KMS-11 (cell line): ENCODE results near the gene CCDC85A.

Source experiments
- H2AFZ ChIP-seq: fragments of 200-600 bp; sonication (generic); 2 replicates; pipeline ENCODE4 v1.6.1; 2016; ENCODE audit warnings: antibody characterized with exemption, mixed run types, low read depth
- H3K27ac ChIP-seq: fragments of 200-600 bp; sonication (generic); 2 replicates; pipeline ENCODE4 v1.6.1; 2016; ENCODE audit warnings: mild to moderate bottlenecking, mixed run types
- H3K27me3 ChIP-seq: fragments of 200-600 bp; sonication (generic); 2 replicates; pipeline ENCODE4 v1.6.1; 2017; ENCODE audit warnings: mild to moderate bottlenecking, low read depth, mixed run types, moderate library complexity; ENCODE audit not compliant: insufficient read depth
- H3K36me3 ChIP-seq: fragments of 200-600 bp; sonication (generic); 2 replicates; pipeline ENCODE4 v1.6.1; 2017; ENCODE audit warnings: mild to moderate bottlenecking, mixed run types; ENCODE audit not compliant: insufficient read depth
- H3K4me1 ChIP-seq: fragments of 200-600 bp; sonication (generic); 2 replicates; pipeline ENCODE4 v1.6.1; 2016; ENCODE audit warnings: mild to moderate bottlenecking, low read depth, mixed run types; ENCODE audit not compliant: poor library complexity, severe bottlenecking
- H3K4me2 ChIP-seq: fragments of 200-600 bp; sonication (generic); 2 replicates; pipeline ENCODE4 v1.7.0; 2016; ENCODE audit warnings: mild to moderate bottlenecking, mixed run types
- H3K4me3 ChIP-seq: fragments of 200-600 bp; sonication (generic); IDR thresholded peaks from 2 replicates; pipeline ENCODE4 v1.6.1; 2017; ENCODE audit warnings: low read depth, low read length, mixed read lengths; ENCODE audit not compliant: insufficient read depth
- H3K79me2 ChIP-seq: fragments of 200-600 bp; sonication (generic); 2 replicates; pipeline ENCODE4 v1.6.1; 2016; ENCODE audit warnings: low read depth, mixed run types; ENCODE audit not compliant: insufficient read depth
- H3K9ac ChIP-seq: fragments of 200-600 bp; sonication (generic); 2 replicates; pipeline ENCODE4 v1.6.1; 2016; ENCODE audit warnings: mild to moderate bottlenecking, mixed run types
- H4K20me1 ChIP-seq: fragments of 200-600 bp; sonication (generic); 2 replicates; pipeline ENCODE4 v1.6.1; 2016; ENCODE audit warnings: mild to moderate bottlenecking, mixed run types; ENCODE audit not compliant: insufficient read depth
- TF ChIP-seq, protein P1 (sequence below): fragments of 200-600 bp; sonication (generic); conservative IDR thresholded peaks from 2 replicates; pipeline ENCODE4 v1.6.1; 2017; ENCODE audit warnings: low read depth, mild to moderate bottlenecking, antibody characterized with exemption, low read length, moderate library complexity, mixed read lengths

Gene CCDC85A

DNA sequence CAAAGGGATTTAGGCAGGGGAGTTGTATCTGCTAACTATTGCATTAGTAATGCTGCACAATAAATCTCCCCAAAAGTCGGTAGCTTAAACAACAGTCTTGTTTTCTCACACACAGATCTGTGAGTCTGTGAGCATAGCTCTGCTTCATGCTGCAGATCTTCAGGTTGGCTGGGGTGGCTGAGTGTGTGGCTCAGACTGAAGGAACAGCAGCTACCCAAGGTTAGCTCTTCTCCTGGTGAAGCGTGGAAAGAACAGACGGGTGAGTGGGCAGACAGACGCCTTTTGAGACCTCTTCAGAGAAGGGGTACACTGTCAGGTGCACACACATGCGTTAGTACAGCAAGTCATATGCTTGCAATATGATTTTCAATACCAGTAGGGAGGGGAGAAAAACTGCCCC is 3.9 kb upstream of the CCDC85A start:
- TF ChIP-seq, protein P1, sequence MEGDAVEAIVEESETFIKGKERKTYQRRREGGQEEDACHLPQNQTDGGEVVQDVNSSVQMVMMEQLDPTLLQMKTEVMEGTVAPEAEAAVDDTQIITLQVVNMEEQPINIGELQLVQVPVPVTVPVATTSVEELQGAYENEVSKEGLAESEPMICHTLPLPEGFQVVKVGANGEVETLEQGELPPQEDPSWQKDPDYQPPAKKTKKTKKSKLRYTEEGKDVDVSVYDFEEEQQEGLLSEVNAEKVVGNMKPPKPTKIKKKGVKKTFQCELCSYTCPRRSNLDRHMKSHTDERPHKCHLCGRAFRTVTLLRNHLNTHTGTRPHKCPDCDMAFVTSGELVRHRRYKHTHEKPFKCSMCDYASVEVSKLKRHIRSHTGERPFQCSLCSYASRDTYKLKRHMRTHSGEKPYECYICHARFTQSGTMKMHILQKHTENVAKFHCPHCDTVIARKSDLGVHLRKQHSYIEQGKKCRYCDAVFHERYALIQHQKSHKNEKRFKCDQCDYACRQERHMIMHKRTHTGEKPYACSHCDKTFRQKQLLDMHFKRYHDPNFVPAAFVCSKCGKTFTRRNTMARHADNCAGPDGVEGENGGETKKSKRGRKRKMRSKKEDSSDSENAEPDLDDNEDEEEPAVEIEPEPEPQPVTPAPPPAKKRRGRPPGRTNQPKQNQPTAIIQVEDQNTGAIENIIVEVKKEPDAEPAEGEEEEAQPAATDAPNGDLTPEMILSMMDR, result no peak
- Histone ChIP-seq H3K9ac (no peak overlapping the region), H3K4me3 (no peak overlapping the region), H3K4me1 (peaks cover 28% of the 10 kb centered on the region), H4K20me1 (no peaks in the 10 kb centered on the region), H3K27ac (no peak overlapping the region), H2AFZ (no peak overlapping the region), H3K36me3 (no peaks in the 10 kb centered on the region), H3K4me2 (no peak overlapping the region), H3K27me3 (no peaks in the 10 kb centered on the region), H3K79me2 (no peaks in the 10 kb centered on the region)

DNA sequence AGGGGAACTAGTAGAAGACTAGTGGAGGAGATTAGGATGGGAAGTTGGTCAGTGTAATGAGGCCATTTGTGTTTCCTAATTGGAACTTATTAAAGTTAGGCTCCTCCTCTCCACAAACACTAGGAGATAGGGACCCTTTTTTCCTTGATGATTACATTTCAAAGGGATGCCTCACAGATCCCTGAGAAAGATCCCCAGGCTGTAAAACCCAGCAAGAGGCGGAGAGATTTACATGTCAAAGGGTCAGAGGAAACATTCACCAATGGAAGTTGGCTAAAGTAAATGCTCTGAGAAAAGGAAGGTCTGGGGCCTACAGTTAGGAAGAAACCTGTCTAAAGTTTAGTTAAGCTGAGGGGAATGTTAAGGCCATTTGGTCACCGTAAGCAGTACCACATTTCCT is 1.4 kb upstream of the CCDC85A start:
- Histone ChIP-seq H3K4me2 (no peak overlapping the region), H2AFZ (no peak overlapping the region), H4K20me1 (no peaks in the 10 kb centered on the region), H3K27me3 (no peaks in the 10 kb centered on the region), H3K79me2 (no peaks in the 10 kb centered on the region), H3K4me3 (no peak overlapping the region), H3K4me1 (peaks cover 18% of the 10 kb centered on the region), H3K27ac (no peak overlapping the region), H3K9ac (no peak overlapping the region), H3K36me3 (no peaks in the 10 kb centered on the region)
- TF ChIP-seq, protein P1, result no peak

DNA sequence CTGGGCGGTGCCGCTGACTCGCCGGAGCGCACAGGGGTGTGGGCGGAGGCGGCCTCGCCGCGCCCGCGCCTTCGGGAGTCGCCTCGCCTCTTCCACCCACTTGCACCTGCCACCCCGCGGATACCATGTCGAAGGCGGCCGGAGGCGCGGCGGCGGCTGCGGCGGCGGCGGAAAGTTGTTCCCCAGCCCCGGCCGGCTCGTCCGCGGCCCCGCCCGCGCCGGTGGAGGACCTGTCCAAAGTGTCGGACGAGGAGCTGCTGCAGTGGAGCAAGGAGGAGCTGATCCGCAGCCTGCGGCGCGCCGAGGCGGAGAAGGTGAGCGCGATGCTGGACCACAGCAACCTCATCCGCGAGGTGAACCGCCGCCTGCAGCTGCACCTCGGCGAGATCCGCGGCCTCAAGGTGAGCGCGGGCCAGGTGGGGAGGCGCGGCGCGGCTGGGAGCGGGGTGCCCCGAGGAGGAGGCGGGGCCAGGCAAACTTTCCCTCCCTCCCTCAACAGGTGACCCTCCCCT is 766 bp downstream of the CCDC85A start:
- no peaks in the 10 kb centered on the region for H3K27me3 ChIP-seq
- H3K4me3 ChIP-seq, result peak overlapping the region; percentile 57
- H3K4me2 ChIP-seq, result peak overlapping the region; percentile 87
- no peaks in the 10 kb centered on the region for H3K79me2 ChIP-seq
- H3K27ac ChIP-seq, result no peak overlapping the region
- TF ChIP-seq, protein P1, result no peak
- H4K20me1 ChIP-seq, result no peaks in the 10 kb centered on the region
- peak overlapping the region; percentile 19; the same call in 1 of the 2 replicates for H3K9ac ChIP-seq
- H3K4me1 ChIP-seq, result peaks cover 5% of the 10 kb centered on the region
- peak overlapping the region; percentile 88 for H2AFZ ChIP-seq
- H3K36me3 ChIP-seq, result no peaks in the 10 kb centered on the region

DNA sequence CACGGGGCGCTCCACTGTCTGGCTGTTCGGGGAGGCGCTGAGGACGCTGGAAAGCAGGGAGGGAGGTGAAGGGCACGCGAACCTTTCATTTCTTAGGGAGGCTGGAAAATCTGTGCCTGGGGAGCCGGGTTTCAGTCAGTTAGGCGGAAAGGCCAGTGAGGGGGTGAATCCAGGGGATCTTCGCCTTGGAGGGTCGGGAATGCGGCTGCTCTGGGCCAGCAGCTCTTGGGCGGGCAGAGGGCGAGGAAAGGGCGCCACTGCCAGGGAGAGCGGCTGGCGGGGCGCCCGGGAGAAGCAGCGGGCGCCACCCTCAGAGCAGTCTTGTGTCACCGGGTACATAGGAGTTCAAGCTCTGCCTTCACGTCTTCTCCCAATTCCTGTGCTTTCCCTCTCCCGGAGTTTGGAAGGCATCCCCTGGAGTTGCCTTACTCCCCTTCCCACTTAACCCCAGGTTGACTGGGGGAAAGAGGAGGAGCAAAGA is 1.4 kb downstream of the CCDC85A start:
- Histone ChIP-seq H2AFZ (peak overlapping the region; percentile 88), H3K27ac (no peak overlapping the region), H3K9ac (no peak overlapping the region), H3K4me3 (no peak overlapping the region), H3K27me3 (no peaks in the 10 kb centered on the region), H3K4me2 (peak overlapping the region; percentile 87; the same call in 1 of the 2 replicates), H3K36me3 (no peaks in the 10 kb centered on the region), H3K4me1 (peaks cover 5% of the 10 kb centered on the region), H3K79me2 (no peaks in the 10 kb centered on the region), H4K20me1 (no peaks in the 10 kb centered on the region)
- TF ChIP-seq, protein P1, result no peak
